Mesenchymal stem cell (in vitro differentiated cells and primary cell): ENCODE measurements around the gene FAM174C.

Experiments used
- DNase-seq: peaks from one replicate; pipeline ENCODE4 v3.0.0-alpha.2; 2013
- H2AFZ ChIP-seq: one replicate; pipeline ENCODE4 v1.6.1; 2013; ENCODE audit warnings: low read depth, mild to moderate bottlenecking, control low read depth, inconsistent platforms, low read length, moderate library complexity
- H2AK5ac ChIP-seq: 2 replicates; pipeline ENCODE4 v1.6.1; 2013; ENCODE audit warnings: low read length, moderate library complexity, mild to moderate bottlenecking, inconsistent platforms; ENCODE audit not compliant: severe bottlenecking
- H2BK120ac ChIP-seq: one replicate; pipeline ENCODE4 v1.6.1; 2013; ENCODE audit warnings: low read depth, mild to moderate bottlenecking, inconsistent platforms, low read length, moderate library complexity
- H2BK12ac ChIP-seq, 2 experiments: one replicate each; pipeline ENCODE4 v1.6.1; 2013; ENCODE audit warnings: inconsistent platforms in 2 of 2, low read length in 2 of 2, mild to moderate bottlenecking in 2 of 2, moderate library complexity in 2 of 2, control low read depth in 1 of 2
- H2BK15ac ChIP-seq: one replicate; pipeline ENCODE4 v1.6.1; 2013; ENCODE audit warnings: mild to moderate bottlenecking, low read depth, inconsistent platforms; ENCODE audit not compliant: poor library complexity, severe bottlenecking
- H2BK5ac ChIP-seq: 2 replicates; pipeline ENCODE4 v1.6.1; 2013; ENCODE audit warnings: low read depth, mild to moderate bottlenecking, low read length, control low read depth, inconsistent platforms; ENCODE audit not compliant: poor library complexity, severe bottlenecking
- H3K14ac ChIP-seq, 2 experiments: one replicate each; pipeline ENCODE4 v1.6.1; 2013; ENCODE audit warnings: inconsistent platforms in 2 of 2, low read length in 2 of 2, control low read depth in 1 of 2, mild to moderate bottlenecking in 1 of 2, moderate library complexity in 1 of 2
- H3K18ac ChIP-seq, 2 experiments: one replicate each; pipeline ENCODE4 v1.6.1; 2013; ENCODE audit warnings: inconsistent platforms in 2 of 2, low read length in 2 of 2, control low read depth in 1 of 2, low read depth in 1 of 2, mild to moderate bottlenecking in 1 of 2
- H3K23ac ChIP-seq, 2 experiments: one replicate each; pipeline ENCODE4 v1.6.1; 2013; ENCODE audit warnings: inconsistent platforms in 2 of 2, low read length in 2 of 2, mild to moderate bottlenecking in 2 of 2, moderate library complexity in 2 of 2, control low read depth in 1 of 2
- H3K27ac ChIP-seq: 2 replicates; pipeline ENCODE4 v1.5.1; 2013; ENCODE audit warnings: mild to moderate bottlenecking, moderate library complexity, low read length, control low read depth, inconsistent platforms; ENCODE audit not compliant: poor library complexity, severe bottlenecking
- H3K27me3 ChIP-seq, 2 experiments: 2 replicates each; pipeline versions ENCODE4 v1.6.1 to v1.7.0; 2013; ENCODE audit warnings: low read length in 2 of 2, mild to moderate bottlenecking in 2 of 2, moderate library complexity in 2 of 2, control low read depth in 1 of 2, inconsistent platforms in 1 of 2; ENCODE audit not compliant: control insufficient read depth in 1 of 2, insufficient read depth in 1 of 2
- H3K36me3 ChIP-seq, 2 experiments: 2 replicates each; pipeline versions ENCODE4 v1.6.1 to v1.7.0; 2013; ENCODE audit warnings: low read length in 2 of 2, control low read depth in 1 of 2, inconsistent platforms in 1 of 2, low read depth in 1 of 2, mild to moderate bottlenecking in 1 of 2; ENCODE audit not compliant: insufficient read depth in 2 of 2, control insufficient read depth in 1 of 2
- H3K4ac ChIP-seq, 2 experiments: one replicate each; pipeline ENCODE4 v1.6.1; 2013; ENCODE audit warnings: inconsistent platforms in 2 of 2, low read length in 2 of 2, mild to moderate bottlenecking in 2 of 2, moderate library complexity in 2 of 2, control low read depth in 1 of 2, low read depth in 1 of 2
- H3K4me1 ChIP-seq: 2 replicates; pipeline ENCODE4 v1.6.1; 2013; ENCODE audit warnings: low read depth, low read length, control low read depth; ENCODE audit not compliant: control insufficient read depth, insufficient read depth
- H3K4me2 ChIP-seq: 2 replicates; pipeline ENCODE4 v1.6.1; 2013; ENCODE audit warnings: low read length, mild to moderate bottlenecking, inconsistent platforms; ENCODE audit not compliant: poor library complexity, severe bottlenecking
- H3K4me3 ChIP-seq, 2 experiments: 2 replicates each; pipeline versions ENCODE4 v1.5.1 to v1.7.0; 2013; ENCODE audit warnings: low read length in 2 of 2, mild to moderate bottlenecking in 2 of 2, control low read depth in 1 of 2, low read depth in 1 of 2; ENCODE audit not compliant: insufficient read depth in 1 of 2
- H3K79me1 ChIP-seq: replicated peaks from 2 replicates; pipeline ENCODE4 v1.6.1; 2013; ENCODE audit warnings: mild to moderate bottlenecking, control low read depth, low read length, inconsistent platforms; ENCODE audit not compliant: poor library complexity, severe bottlenecking
- H3K9ac ChIP-seq: 2 replicates; pipeline ENCODE4 v1.7.0; 2013; ENCODE audit warnings: mild to moderate bottlenecking, low read length, moderate library complexity
- H3K9me3 ChIP-seq: 2 replicates; pipeline ENCODE4 v1.7.0; 2013; ENCODE audit warnings: mild to moderate bottlenecking, low read length; ENCODE audit not compliant: control insufficient read depth
- H4K8ac ChIP-seq: one replicate; pipeline ENCODE4 v1.6.1; 2013; ENCODE audit warnings: inconsistent platforms, mild to moderate bottlenecking, low read length, moderate library complexity
- H4K91ac ChIP-seq: one replicate; pipeline ENCODE4 v1.6.1; 2013; ENCODE audit warnings: mild to moderate bottlenecking, low read length, inconsistent platforms
- WGBS: methylation state at CpG from one replicate; pipeline ENCODE4 v1.1.7; 2013; ENCODE audit warnings: mixed read lengths; 5-methylcytosine and 5-hydroxymethylcytosine counted together

Gene FAM174C

GRCh38 chr19:1261798-1262622, 13.3 kb upstream of the FAM174C start:
- peak overlapping the region in 1 of 2 experiments; percentile 45 for H3K14ac ChIP-seq
- peaks cover 4% of the 10 kb centered on the region for H3K79me1 ChIP-seq
- peak; percentile 54 for DNase-seq
- H3K36me3 ChIP-seq, result peaks cover 15 to 35% of the 10 kb centered on the region in 2 experiments
- no peak overlapping the region for H2AFZ ChIP-seq
- H3K4me3 ChIP-seq, result peak overlapping the region; percentile 67 to 80
- peak overlapping the region; percentile 91 for H3K9ac ChIP-seq
- H3K4ac ChIP-seq, result peak overlapping the region; percentile 90 to 97
- peak overlapping the region; percentile 99 for H4K91ac ChIP-seq
- no peaks in the 10 kb centered on the region for H3K27me3 ChIP-seq
- H3K4me1 ChIP-seq, result peaks cover 79% of the 10 kb centered on the region
- peak overlapping the region; percentile 83 for H2BK15ac ChIP-seq
- H3K18ac ChIP-seq, result peak overlapping the region; percentile 98 to 99
- no peaks in the 10 kb centered on the region for H3K9me3 ChIP-seq
- peak overlapping the region; percentile 94 for H2BK5ac ChIP-seq
- H2AK5ac ChIP-seq, result peak overlapping the region; percentile 55
- peak overlapping the region; percentile 63 for H4K8ac ChIP-seq
- WGBS, result 47% methylated on average over 26 of the region's 28 CpGs
- peak overlapping the region in 1 of 2 experiments; percentile 66 for H3K23ac ChIP-seq
- H2BK12ac ChIP-seq, result peak overlapping the region; percentile 88 to 90
- H3K27ac ChIP-seq, result peak overlapping the region; percentile 78
- H2BK120ac ChIP-seq, result peak overlapping the region; percentile 97
- peak overlapping the region; percentile 94 for H3K4me2 ChIP-seq

- Histone ChIP-seq H2AK5ac (peak overlapping the region; percentile 91), H3K14ac (peak overlapping the region in 1 of 2 experiments; percentile 93), H4K8ac (peak overlapping the region; percentile 78), H3K9ac (peak overlapping the region; percentile 91), H3K4me3 (peak overlapping the region in 1 of 2 experiments; percentile 35), H3K9me3 (no peaks in the 10 kb centered on the region), H3K23ac (peak overlapping the region in 1 of 2 experiments; percentile 51), H3K27me3 (no peaks in the 10 kb centered on the region), H2BK12ac (peak overlapping the region; percentile 69 to 88), H2BK5ac (peak overlapping the region; percentile 48), H4K91ac (peak overlapping the region; percentile 99), H3K79me1 (peaks cover 7% of the 10 kb centered on the region), H3K4me1 (peaks cover 80% of the 10 kb centered on the region), H3K27ac (peak overlapping the region; percentile 78), H3K4me2 (peak overlapping the region; percentile 94), H2BK15ac (peak overlapping the region; percentile 99), H3K18ac (peak overlapping the region; percentile 40 to 99), H2BK120ac (peak overlapping the region; percentile 97), H3K36me3 (peaks cover 9 to 28% of the 10 kb centered on the region in 2 experiments), H2AFZ (no peak overlapping the region), H3K4ac (peak overlapping the region in 1 of 2 experiments; percentile 97)
- WGBS, result 40% methylated on average over 20 of the region's 21 CpGs
- DNase-seq, result no peak
Measured at GRCh38 chr19:1262623-1263123, 12.7 kb upstream of the FAM174C start.

- H3K4me3 ChIP-seq, result no peak overlapping the region
- H2BK12ac ChIP-seq, result peak overlapping the region; percentile 88 to 97
- peaks cover 8% of the 10 kb centered on the region for H3K79me1 ChIP-seq
- no peaks in the 10 kb centered on the region for H3K27me3 ChIP-seq
- H2AFZ ChIP-seq, result no peak overlapping the region
- no peaks in the 10 kb centered on the region for H3K9me3 ChIP-seq
- peak overlapping the region; percentile 59 for H2AK5ac ChIP-seq
- H3K23ac ChIP-seq, result no peak overlapping the region
- peak overlapping the region; percentile 21 for H2BK120ac ChIP-seq
- peaks cover 3 to 23% of the 10 kb centered on the region in 2 experiments for H3K36me3 ChIP-seq
- no peak overlapping the region for H2BK15ac ChIP-seq
- no peak overlapping the region for H4K8ac ChIP-seq
- peak overlapping the region; percentile 47 for H3K4me2 ChIP-seq
- H4K91ac ChIP-seq, result peak overlapping the region; percentile 95
- H3K4ac ChIP-seq, result peak overlapping the region in 1 of 2 experiments; percentile 84
- H3K4me1 ChIP-seq, result peaks cover 80% of the 10 kb centered on the region
- peak overlapping the region; percentile 40 to 99 for H3K18ac ChIP-seq
- WGBS, result 74% methylated on average over 3 of the region's 5 CpGs
- peak overlapping the region; percentile 78 for H3K27ac ChIP-seq
- H3K9ac ChIP-seq, result no peak overlapping the region
- no peak overlapping the region for H3K14ac ChIP-seq
- DNase-seq, result no peak
- H2BK5ac ChIP-seq, result peak overlapping the region; percentile 48
Measured at GRCh38 chr19:1263188-1263587, 12.1 kb upstream of the FAM174C start.
